ENCODE data around the gene GPC5. TPM values are rescaled to one million over a fixed set of nuclear protein-coding genes. Genes with fewer than 3 reads are reported as not detected.
A peak's percentile ranks its signal among the peaks of the same experiment; 100 is the strongest.
"Not testable (repeated sequence)": the region's sequence is repeated elsewhere in the genome, so short reads cannot be mapped to it uniquely, and the experiment has no call there.

Gene GPC5
- total RNA-seq, 1 donor from 2014 or later: 0.07 TPM

- H3K36me3 ChIP-seq: no peaks in the 10 kb centered on the region
- H4K20me1 ChIP-seq (ENCODE audit: low read depth): no peaks in the 10 kb centered on the region
- no peak overlapping the region for H3K27ac ChIP-seq
- no peaks in the 10 kb centered on the region for H3K79me2 ChIP-seq (ENCODE audit: low read depth)
- H3K4me2 ChIP-seq: no peak overlapping the region
- DNase-seq (ENCODE audit: low spot score): no peak
- H3K4me1 ChIP-seq: no peaks in the 10 kb centered on the region
- Mint-ChIP-seq H3K4me1 (no peaks in the 10 kb centered on the region), H3K36me3 (no peaks in the 10 kb centered on the region), H3K4me3 (no peak overlapping the region), H3K27me3 (ENCODE audit: insufficient read depth, low read depth) (no peaks in the 10 kb centered on the region), H3K9me3 (no peaks in the 10 kb centered on the region), H3K27ac (no peak overlapping the region)
- no peaks in the 10 kb centered on the region for H3F3A ChIP-seq (ENCODE audit: low read depth)
- no peaks in the 10 kb centered on the region for H3K27me3 ChIP-seq
- TF ChIP-seq, protein P1, sequence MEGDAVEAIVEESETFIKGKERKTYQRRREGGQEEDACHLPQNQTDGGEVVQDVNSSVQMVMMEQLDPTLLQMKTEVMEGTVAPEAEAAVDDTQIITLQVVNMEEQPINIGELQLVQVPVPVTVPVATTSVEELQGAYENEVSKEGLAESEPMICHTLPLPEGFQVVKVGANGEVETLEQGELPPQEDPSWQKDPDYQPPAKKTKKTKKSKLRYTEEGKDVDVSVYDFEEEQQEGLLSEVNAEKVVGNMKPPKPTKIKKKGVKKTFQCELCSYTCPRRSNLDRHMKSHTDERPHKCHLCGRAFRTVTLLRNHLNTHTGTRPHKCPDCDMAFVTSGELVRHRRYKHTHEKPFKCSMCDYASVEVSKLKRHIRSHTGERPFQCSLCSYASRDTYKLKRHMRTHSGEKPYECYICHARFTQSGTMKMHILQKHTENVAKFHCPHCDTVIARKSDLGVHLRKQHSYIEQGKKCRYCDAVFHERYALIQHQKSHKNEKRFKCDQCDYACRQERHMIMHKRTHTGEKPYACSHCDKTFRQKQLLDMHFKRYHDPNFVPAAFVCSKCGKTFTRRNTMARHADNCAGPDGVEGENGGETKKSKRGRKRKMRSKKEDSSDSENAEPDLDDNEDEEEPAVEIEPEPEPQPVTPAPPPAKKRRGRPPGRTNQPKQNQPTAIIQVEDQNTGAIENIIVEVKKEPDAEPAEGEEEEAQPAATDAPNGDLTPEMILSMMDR (IDR thresholded peaks at IDR 0.05): no peak
- TF ChIP-seq EZH2 (IDR thresholded peaks at IDR 0.05): no peak
- no peak for TF ChIP-seq EZH2phosphoT487 (IDR thresholded peaks at IDR 0.05)
- no peak overlapping the region for H2AFZ ChIP-seq (replicated peaks)
- no peaks in the 10 kb centered on the region for H3K9me3 ChIP-seq (ENCODE audit: low read depth)
- H3K9ac ChIP-seq: no peak overlapping the region
- H3K4me3 ChIP-seq: no peak overlapping the region
Measured at GRCh38 chr13:92743992-92744391, 1345.6 kb downstream of the GPC5 start.

DNA sequence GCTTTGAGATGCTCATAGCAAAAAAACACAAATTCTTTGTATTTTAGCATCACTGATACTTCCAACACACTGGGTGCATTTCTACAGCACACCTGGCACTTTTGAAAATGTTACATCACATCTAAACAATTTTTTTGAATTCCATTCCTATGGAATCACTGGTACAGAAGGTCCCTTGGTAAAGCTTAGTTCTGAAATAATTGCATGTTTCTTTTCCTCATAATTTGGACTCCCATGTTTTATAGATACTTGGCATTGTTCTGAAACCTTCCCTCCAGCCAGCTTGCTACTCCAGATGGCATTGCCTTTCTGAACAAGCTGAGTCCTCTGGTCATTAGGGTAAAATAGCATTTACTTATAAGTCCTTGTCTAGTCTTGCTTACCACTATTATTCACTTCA lies 1346.8 kb downstream of the GPC5 start:
- Histone ChIP-seq H3K4me3 (no peak overlapping the region), H3F3A (ENCODE audit: low read depth) (no peaks in the 10 kb centered on the region), H2AFZ (replicated peaks) (no peak overlapping the region), H3K4me2 (no peak overlapping the region), H3K9me3 (ENCODE audit: low read depth) (no peaks in the 10 kb centered on the region), H3K79me2 (ENCODE audit: low read depth) (no peaks in the 10 kb centered on the region), H3K27ac (no peak overlapping the region), H4K20me1 (ENCODE audit: low read depth) (no peaks in the 10 kb centered on the region), H3K4me1 (no peaks in the 10 kb centered on the region), H3K27me3 (no peaks in the 10 kb centered on the region), H3K9ac (no peak overlapping the region), H3K36me3 (no peaks in the 10 kb centered on the region)
- Mint-ChIP-seq H3K4me3 (no peak overlapping the region), H3K4me1 (no peaks in the 10 kb centered on the region), H3K9me3 (no peaks in the 10 kb centered on the region), H3K27ac (no peak overlapping the region), H3K27me3 (ENCODE audit: insufficient read depth, low read depth) (no peaks in the 10 kb centered on the region), H3K36me3 (no peaks in the 10 kb centered on the region)
- no peak for DNase-seq (ENCODE audit: low spot score)
- TF ChIP-seq, protein P1 (IDR thresholded peaks at IDR 0.05): no peak
- TF ChIP-seq EZH2 (IDR thresholded peaks at IDR 0.05) (no peak), EZH2phosphoT487 (IDR thresholded peaks at IDR 0.05) (no peak)

GRCh38 chr13:92752705-92753104 lies 1354.3 kb downstream of the GPC5 start:
- H2AFZ ChIP-seq (replicated peaks); H3K9me3 Mint-ChIP-seq; H3K36me3 Mint-ChIP-seq; H3K9ac ChIP-seq; H3F3A ChIP-seq (ENCODE audit: low read depth); H3K27me3 Mint-ChIP-seq (ENCODE audit: insufficient read depth, low read depth); H3K36me3 ChIP-seq; H3K4me1 Mint-ChIP-seq; H3K79me2 ChIP-seq (ENCODE audit: low read depth); H3K4me3 ChIP-seq; H3K9me3 ChIP-seq (ENCODE audit: low read depth); H3K4me2 ChIP-seq; H4K20me1 ChIP-seq (ENCODE audit: low read depth); H3K4me1 ChIP-seq; H3K27ac ChIP-seq; H3K4me3 Mint-ChIP-seq; H3K27ac Mint-ChIP-seq; H3K27me3 ChIP-seq: not testable (repeated sequence)
- peak; percentile 52 for DNase-seq (ENCODE audit: low spot score)

- no peak overlapping the region for H3K4me2 ChIP-seq
- H3K27ac ChIP-seq: no peak overlapping the region
- Mint-ChIP-seq H3K4me1 (no peaks in the 10 kb centered on the region), H3K4me3 (no peak overlapping the region), H3K27me3 (ENCODE audit: insufficient read depth, low read depth) (no peaks in the 10 kb centered on the region), H3K9me3 (peaks cover 13% of the 10 kb centered on the region), H3K36me3 (peaks cover 3% of the 10 kb centered on the region), H3K27ac (no peak overlapping the region)
- H3K4me1 ChIP-seq: no peaks in the 10 kb centered on the region
- no peaks in the 10 kb centered on the region for H3K79me2 ChIP-seq (ENCODE audit: low read depth)
- H4K20me1 ChIP-seq (ENCODE audit: low read depth): no peaks in the 10 kb centered on the region
- H3K4me3 ChIP-seq: no peak overlapping the region
- H2AFZ ChIP-seq (replicated peaks): no peak overlapping the region
- no peaks in the 10 kb centered on the region for H3K27me3 ChIP-seq
- TF ChIP-seq, protein P1 (IDR thresholded peaks at IDR 0.05): no peak
- TF ChIP-seq EZH2 (IDR thresholded peaks at IDR 0.05) (no peak), EZH2phosphoT487 (IDR thresholded peaks at IDR 0.05) (no peak)
- no peaks in the 10 kb centered on the region for H3F3A ChIP-seq (ENCODE audit: low read depth)
- peaks cover 5% of the 10 kb centered on the region for H3K36me3 ChIP-seq
- no peak for DNase-seq (ENCODE audit: low spot score)
- peaks cover 27% of the 10 kb centered on the region for H3K9me3 ChIP-seq (ENCODE audit: low read depth)
- no peak overlapping the region for H3K9ac ChIP-seq
Measured at GRCh38 chr13:92761710-92762109, 1363.3 kb downstream of the GPC5 start.
